Measurements from ENCODE around the gene CDKL2.
A peak's percentile ranks its signal among the peaks of the same experiment; 100 is the strongest.

Gene CDKL2

GRCh38 chr4:75639124-75639695 lies 8.9 kb upstream of the CDKL2 start:
- ATAC-seq = no peak

- ATAC-seq = no peak
Observed at GRCh38 chr4:75637827-75638226, 7.5 kb upstream of the CDKL2 start.

DNA sequence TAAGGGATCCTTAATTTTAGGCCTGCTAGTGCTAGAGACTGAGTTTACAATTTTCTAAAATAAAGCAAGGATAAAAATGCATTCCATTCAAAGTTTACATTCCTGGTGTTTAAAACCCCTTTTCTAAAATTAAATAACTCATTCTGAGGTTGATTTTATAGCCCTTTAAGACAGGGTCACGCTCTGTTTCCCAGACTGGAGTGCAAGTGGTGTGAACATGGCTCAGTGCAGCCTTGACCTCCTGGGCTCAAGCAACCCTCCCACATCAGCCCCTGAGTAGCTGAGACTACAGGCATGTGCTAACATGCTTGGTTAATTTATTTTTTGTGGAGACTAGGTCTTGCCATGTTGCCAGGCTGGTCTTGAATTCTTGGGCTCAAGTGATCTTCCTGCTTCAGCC lies 6.8 kb upstream of the CDKL2 start:
- ATAC-seq = no peak

GRCh38 chr4:75634951-75635350 lies 4.6 kb upstream of the CDKL2 start:
- ATAC-seq = no peak

- ATAC-seq = no peak
Observed at GRCh38 chr4:75634281-75634680, 4.0 kb upstream of the CDKL2 start.

GRCh38 chr4:75633846-75634245 lies 3.5 kb upstream of the CDKL2 start:
- no peak for ATAC-seq

DNA sequence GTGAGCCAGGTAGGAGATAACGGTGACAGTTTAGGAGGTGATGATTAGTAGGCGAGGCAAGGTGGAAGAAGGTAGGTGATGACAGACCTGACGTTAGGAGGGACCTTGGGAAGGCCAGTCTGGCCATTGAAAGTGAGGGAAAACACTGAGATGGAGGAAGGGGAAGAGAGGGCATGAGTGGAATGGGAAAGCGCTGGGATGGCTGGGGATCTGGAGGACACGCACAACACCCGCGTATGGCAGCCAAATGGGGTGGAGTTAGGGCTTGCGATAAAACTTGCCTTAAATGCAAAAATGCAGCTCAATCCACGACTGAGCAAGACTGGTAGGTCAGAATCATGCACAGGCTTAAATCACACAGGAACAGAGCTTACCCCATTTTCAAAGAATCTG lies 605 bp upstream of the CDKL2 start:
- no peak for ATAC-seq

GRCh38 chr4:75629239-75629638 lies 1.1 kb downstream of the CDKL2 start:
- ATAC-seq = no peak

- ATAC-seq = no peak
Observed at GRCh38 chr4:75623026-75623425, 7.3 kb downstream of the CDKL2 start.

DNA sequence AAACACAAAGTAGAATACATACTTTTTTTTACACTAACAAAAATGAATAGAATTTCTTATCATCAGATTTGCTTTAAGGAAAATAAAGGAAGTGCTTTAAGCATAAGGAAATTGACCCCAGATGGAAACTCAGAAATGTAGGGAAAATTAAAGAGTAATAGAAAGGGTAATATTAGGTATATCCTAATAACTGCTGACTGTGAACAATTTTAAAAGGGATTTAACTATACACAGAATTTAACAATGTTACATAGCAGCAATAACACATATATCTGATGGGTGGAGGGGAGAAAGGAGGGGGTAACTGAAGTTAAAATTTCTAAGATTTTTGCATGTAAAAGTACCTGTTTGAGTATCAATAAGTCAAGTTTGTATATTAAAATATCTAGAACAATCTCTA lies 8.6 kb downstream of the CDKL2 start:
- ATAC-seq = no peak

GRCh38 chr4:75612306-75612705 lies 18.0 kb downstream of the CDKL2 start:
- no peak for ATAC-seq

- ATAC-seq = no peak
Observed at GRCh38 chr4:75605928-75606327, 24.4 kb downstream of the CDKL2 start.

DNA sequence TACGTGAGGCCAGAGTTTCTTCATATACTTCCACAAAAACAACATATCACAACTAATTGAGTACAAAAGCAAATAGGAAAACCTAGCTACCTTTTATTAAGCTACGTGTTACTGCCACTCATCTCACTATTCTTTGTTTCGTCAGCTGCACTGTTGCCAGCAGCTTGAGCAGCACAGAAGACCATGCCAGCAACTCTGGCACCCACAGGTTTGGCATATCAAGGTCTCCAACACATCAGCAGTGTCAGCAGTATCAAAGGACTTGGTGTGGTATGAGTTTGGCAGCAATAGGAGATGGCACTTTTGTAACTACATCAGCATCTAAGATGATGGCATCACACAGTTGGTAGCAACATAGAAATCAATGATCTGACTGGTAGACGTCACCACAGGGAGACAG lies 30.7 kb downstream of the CDKL2 start:
- no peak for ATAC-seq

- peak; percentile 58 to 79 for ATAC-seq
Observed at GRCh38 chr4:75598390-75598789, 31.9 kb downstream of the CDKL2 start.

GRCh38 chr4:75596061-75596460 lies 34.3 kb downstream of the CDKL2 start:
- no peak for ATAC-seq

GRCh38 chr4:75593393-75593792 lies 36.9 kb downstream of the CDKL2 start:
- no peak for ATAC-seq

- ATAC-seq = no peak
Observed at GRCh38 chr4:75584067-75584466, 46.3 kb downstream of the CDKL2 start.

DNA sequence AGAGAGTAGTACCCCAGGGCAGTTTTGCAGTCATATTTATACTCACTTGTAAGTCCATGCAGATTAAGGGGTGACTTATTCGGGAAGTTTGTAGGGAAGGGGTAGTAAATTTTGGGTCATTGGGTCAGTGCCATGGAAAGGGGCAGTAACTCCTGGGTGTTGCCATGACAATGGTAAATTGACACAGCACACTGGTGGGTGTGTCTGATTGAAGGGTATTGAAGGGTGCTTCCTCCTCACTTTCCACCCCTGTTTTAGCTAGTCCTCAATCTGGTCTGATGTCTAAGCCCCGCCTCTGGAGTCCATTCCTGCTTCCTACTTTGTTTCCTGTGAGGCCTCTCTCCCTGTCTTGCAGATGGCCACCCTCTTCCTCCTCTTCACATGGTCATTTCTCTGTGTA lies 62.6 kb downstream of the CDKL2 start:
- ATAC-seq = no peak

DNA sequence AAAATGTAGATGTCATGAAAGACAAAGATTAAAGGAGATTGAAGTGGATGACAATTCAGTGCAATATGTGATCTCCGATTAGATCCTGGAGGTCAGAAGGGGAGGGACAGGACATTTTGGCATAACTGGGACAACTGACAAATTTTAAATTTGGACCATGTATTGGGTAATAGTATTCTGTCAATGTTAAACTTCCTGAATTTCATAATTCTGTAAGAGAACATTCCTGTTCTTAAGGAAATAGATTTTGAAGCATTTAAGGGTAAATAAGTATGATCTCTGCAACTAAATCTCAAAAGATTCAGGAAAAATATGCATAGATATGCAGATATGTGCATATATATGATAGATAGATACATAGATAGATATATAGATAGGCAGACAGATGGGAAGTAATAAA lies 63.4 kb downstream of the CDKL2 start:
- ATAC-seq = no peak

DNA sequence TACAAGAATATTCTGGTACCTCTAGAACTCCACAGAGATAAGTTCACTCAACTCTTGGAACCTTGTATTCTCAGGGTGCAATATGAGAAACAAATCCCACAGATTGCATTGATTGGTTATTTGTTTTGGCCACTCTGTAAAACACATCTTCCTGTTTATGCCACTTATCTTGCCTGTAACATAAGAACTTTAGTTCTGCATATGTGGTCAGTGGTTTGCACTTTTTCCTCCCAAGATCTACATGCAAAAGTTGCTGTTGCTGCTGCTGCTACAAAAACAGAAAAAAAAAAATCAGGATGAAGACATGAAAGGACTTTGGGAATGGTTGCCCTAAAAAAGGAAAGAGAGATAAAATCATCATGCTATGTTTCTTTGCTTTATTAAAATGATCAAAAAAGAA lies 64.8 kb downstream of the CDKL2 start:
- no peak for ATAC-seq

DNA sequence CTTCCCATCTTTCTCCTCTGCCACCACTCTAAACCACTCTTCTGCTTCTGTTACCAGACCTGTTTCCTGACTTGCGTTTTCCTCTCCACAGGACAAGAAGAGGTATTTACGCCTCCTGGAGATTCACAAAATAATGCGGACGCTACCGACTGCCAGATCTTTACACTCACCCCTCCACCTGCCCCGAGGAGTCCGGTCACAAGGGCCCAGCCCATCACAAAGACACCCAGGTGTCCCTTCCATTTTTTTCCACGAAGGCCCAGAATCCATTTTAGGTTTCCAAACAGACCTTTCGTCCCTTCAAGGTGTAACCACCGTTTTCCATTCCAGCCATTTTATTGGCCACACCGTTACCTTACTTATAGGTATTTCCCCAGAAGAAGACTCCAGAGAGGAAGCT lies 66.3 kb downstream of the CDKL2 start:
- no peak for ATAC-seq

GRCh38 chr4:75561789-75562188 lies 68.5 kb downstream of the CDKL2 start:
- no peak for ATAC-seq

DNA sequence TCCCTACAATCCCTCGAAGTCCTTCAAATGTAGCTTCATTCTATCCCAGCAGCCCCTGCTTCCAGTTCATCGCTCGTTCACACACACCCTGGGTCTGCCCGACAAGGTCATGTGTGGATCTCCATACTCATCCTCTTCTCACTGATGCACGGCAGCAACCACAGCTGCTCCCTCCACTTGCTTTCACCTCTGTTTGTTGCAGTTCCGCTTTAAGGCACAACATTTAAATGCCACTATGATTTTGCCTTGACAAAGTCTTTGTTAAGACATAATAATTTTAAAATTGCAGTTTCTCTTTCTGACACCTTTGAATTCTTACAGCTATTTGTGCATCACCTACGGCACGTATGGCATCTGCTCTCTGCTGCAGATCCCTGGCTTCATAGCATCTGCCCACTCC lies 72.6 kb downstream of the CDKL2 start:
- no peak for ATAC-seq

DNA sequence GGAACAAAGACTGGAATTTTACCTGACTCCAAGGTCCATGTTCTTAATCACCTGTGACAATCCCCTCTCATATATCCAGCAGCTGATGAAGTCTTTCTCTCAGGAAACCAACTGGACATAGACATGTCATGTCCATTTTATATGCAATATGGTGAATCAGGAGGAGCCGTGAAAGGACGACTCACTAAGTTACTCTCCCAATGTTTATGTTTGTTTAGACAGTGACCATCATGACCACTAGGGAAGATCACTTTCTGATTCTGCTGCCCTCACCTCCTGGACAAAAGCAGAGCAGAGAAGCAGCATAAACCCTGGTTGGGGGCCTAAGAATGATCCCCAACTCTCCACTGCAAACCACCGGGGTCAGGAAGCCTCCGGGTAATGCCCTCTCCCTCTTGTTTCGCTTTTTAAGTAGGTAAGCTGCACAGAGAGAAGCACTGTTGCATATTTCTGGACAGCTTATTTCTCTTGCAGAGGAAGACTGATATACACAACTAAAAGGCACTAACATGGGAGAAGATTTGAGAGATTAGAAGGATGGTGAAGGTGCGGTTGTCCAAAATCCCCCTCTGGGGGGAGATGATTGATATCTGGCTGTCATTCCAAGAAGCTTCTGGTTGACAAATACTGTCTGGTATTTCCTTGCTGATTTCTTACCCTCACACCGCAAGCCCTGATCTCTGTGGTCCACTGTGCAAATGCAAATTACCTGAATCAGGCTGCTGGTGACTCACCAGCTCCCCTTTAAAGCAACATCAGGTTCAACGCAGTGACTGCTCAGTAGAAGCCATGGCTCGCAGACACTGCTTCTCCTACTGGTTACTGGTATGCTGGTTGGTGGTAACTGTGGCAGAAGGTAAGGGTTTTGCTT lies 74.8 kb downstream of the CDKL2 start, which contains the start of gene ODAPH:
Gene ODAPH (plus strand): TSS at position 773 of the 871 bp plus-strand sequence. CDS start 17 bp downstream, at position 790.
- peak; percentile 94 to 97 for ATAC-seq

DNA sequence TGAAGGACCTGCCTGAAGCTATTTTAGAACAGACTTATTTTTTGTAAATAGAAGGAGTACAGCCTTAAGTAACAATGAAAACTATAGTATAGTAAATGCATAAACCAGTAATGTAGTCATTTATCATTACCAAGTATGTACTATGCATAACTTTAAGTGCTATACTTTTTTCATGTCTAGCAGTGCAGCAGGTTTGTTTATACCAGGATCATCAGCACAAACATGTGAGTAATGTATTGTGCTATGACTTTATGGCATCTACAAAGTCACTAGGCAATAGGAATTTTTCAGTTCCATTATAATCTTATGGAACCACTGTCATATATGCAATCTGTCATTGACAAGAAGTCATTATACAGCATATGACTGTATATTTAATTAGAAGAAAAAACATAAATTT lies 77.9 kb downstream of the CDKL2 start:
- no peak for ATAC-seq
